Measurements from ENCODE around the gene SLC29A1. TPM values are rescaled to one million over a fixed set of nuclear protein-coding genes. Genes with fewer than 3 reads are reported as not detected.
"Not testable (repeated sequence)": the region's sequence is repeated elsewhere in the genome, so short reads cannot be mapped to it uniquely, and the experiment has no call there.

Gene SLC29A1
- total RNA-seq, 5 donors from 2014 or later (not counting 1 experiment from before 2014, with no cell fraction given) = 1.3 to 8.0 (median 3.4) TPM

DNA sequence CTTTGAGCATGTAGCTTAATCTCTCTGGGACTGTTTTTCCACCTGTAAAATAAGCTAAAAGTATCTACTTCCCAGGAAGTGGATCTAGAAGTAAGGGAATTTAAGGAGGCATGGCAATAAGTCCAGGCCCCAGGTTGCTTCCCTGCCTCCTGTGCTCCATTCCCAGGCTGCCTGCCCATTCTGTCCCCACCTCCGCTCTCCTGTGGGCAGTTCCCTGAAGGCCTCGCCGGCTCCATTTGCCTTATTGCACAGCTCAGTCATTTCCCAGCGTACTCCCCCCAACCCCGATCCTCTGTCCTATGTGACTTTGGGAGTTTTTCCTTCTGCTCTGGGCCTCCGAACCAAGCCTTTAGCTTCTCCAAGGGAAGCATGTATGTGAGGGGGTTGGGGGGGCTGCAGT lies 4.6 kb downstream of the SLC29A1 start:
- no peaks in the 10 kb centered on the region for H3K36me3 ChIP-seq (ENCODE audit: control insufficient read depth in 2 of 2, extremely low read depth in 1 of 2, insufficient read depth in 1 of 2, low read length in 1 of 2)
- WGBS (ENCODE audit: insufficient coverage) = 100% methylated on average over 1 of the region's 6 CpGs
- H3K9me3 ChIP-seq = no peaks in the 10 kb centered on the region
- Mint-ChIP-seq H3K27me3 (no peaks in the 10 kb centered on the region), H3K9me3 (no peaks in the 10 kb centered on the region), H3K36me3 (no peaks in the 10 kb centered on the region), H3K27ac (no peak overlapping the region), H3K4me3 (no peak overlapping the region), H3K4me1 (peaks cover 8 to 11% (median 10%) of the 10 kb centered on the region in 3 donors)
- H3K4me3 ChIP-seq (ENCODE audit: control insufficient read depth in 1 of 2, extremely low read depth in 1 of 2, low read length in 1 of 2) = no peak overlapping the region
- H3K27me3 ChIP-seq (replicated peaks in 1 of 2; ENCODE audit: control insufficient read depth in 2 of 2, extremely low read depth in 1 of 2, insufficient read depth in 2 of 2, low read length in 1 of 2) = peaks cover 0 to 6% of the 10 kb centered on the region in 2 experiments
- POLR2A ChIA-PET = no interaction called here
- CTCF ChIA-PET = interaction anchor here in 1 of 2 donors (1.3 kb wide), 1 partner anchor 15 kb away, joined by 4 read pairs; no protein-coding TSS in a partner anchor
- peaks cover 3 to 14% of the 10 kb centered on the region in 2 experiments for H3K4me1 ChIP-seq (ENCODE audit: control insufficient read depth in 1 of 2, extremely low read depth in 1 of 2, insufficient read depth in 2 of 2, low read length in 2 of 2)
- ATAC-seq (replicated peaks in 1 of 4) = no peak
- DNase-seq = no peak
- H3K27ac ChIP-seq (ENCODE audit: low read length) = no peak overlapping the region

DNA sequence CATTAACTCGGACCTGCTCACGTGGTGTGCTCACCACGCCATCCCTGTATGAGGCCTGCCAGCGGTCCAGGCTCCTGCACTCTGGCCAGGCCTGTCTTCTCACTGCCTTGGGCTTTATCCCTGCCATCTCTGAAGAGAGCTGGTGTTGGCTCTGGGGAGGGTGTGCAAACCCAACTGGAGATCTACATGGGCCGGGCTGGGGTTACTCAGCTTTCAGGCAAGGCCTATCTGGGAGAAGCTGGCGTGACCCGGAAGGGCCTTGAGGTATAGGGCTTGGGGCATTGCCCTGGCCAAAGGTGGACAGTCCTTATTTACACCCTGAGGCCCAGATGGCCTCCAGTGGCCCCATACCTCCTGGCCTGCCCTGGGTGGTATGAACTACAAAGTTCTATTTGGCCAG lies 5.0 kb downstream of the SLC29A1 start:
- WGBS (ENCODE audit: insufficient coverage) = 96% methylated on average over 7 of the region's 7 CpGs
- Histone ChIP-seq H3K27me3 (replicated peaks in 1 of 2; ENCODE audit: control insufficient read depth in 2 of 2, extremely low read depth in 1 of 2, insufficient read depth in 2 of 2, low read length in 1 of 2) (peaks cover 0 to 5% of the 10 kb centered on the region in 2 experiments), H3K9me3 (no peaks in the 10 kb centered on the region), H3K4me3 (ENCODE audit: control insufficient read depth in 1 of 2, extremely low read depth in 1 of 2, low read length in 1 of 2) (no peak overlapping the region), H3K27ac (ENCODE audit: low read length) (no peak overlapping the region), H3K4me1 (ENCODE audit: control insufficient read depth in 1 of 2, extremely low read depth in 1 of 2, insufficient read depth in 2 of 2, low read length in 2 of 2) (peaks cover 3 to 12% of the 10 kb centered on the region in 2 experiments), H3K36me3 (ENCODE audit: control insufficient read depth in 2 of 2, extremely low read depth in 1 of 2, insufficient read depth in 1 of 2, low read length in 1 of 2) (no peaks in the 10 kb centered on the region)
- ATAC-seq (replicated peaks in 1 of 4) (no peak), DNase-seq (no peak)
- no peaks in the 10 kb centered on the region for H3K9me3 Mint-ChIP-seq
- peaks cover 8 to 10% (median 8%) of the 10 kb centered on the region in 3 donors for H3K4me1 Mint-ChIP-seq
- no peak overlapping the region for H3K27ac Mint-ChIP-seq
- no peak overlapping the region for H3K4me3 Mint-ChIP-seq
- ChIA-PET CTCF (interaction anchor here in 1 of 2 donors (1.3 kb wide), 1 partner anchor 14 kb away, joined by 4 read pairs; no protein-coding TSS in a partner anchor), POLR2A (no interaction called here)
- no peaks in the 10 kb centered on the region for H3K36me3 Mint-ChIP-seq
- H3K27me3 Mint-ChIP-seq = no peaks in the 10 kb centered on the region

DNA sequence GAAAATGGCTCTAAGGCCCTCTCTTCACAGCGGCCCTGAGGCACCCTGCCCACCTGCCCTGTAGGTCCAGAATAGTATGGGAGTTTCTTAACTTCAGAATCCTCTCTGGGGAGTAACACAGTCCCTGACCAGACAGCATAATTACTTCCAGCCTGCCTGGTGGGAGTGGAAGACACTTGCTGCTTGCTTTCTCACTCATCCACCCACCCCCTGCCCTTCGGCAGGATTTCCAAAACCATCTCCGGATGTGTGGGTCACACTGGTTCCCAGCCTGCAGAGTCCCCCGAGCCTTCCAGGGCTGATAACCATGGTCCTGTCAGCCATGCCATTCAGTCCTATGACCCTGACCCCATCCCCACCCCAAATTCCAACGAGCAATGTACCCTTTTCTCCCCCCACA lies 5.4 kb downstream of the SLC29A1 start:
- no peak overlapping the region for H3K27ac ChIP-seq (ENCODE audit: low read length)
- no peak overlapping the region for H3K4me3 ChIP-seq (ENCODE audit: control insufficient read depth in 1 of 2, extremely low read depth in 1 of 2, low read length in 1 of 2)
- Mint-ChIP-seq H3K9me3 (no peaks in the 10 kb centered on the region), H3K27ac (no peak overlapping the region), H3K4me1 (peaks cover 7 to 10% (median 8%) of the 10 kb centered on the region in 3 donors), H3K36me3 (no peaks in the 10 kb centered on the region), H3K27me3 (no peaks in the 10 kb centered on the region), H3K4me3 (no peak overlapping the region)
- no peaks in the 10 kb centered on the region for H3K9me3 ChIP-seq
- ChIA-PET POLR2A (no interaction called here), CTCF (no interaction called here)
- H3K36me3 ChIP-seq (ENCODE audit: control insufficient read depth in 2 of 2, extremely low read depth in 1 of 2, insufficient read depth in 1 of 2, low read length in 1 of 2) = no peaks in the 10 kb centered on the region
- H3K27me3 ChIP-seq (replicated peaks in 1 of 2; ENCODE audit: control insufficient read depth in 2 of 2, extremely low read depth in 1 of 2, insufficient read depth in 2 of 2, low read length in 1 of 2) = peaks cover 0 to 5% of the 10 kb centered on the region in 2 experiments
- WGBS (ENCODE audit: insufficient coverage) = 83% methylated on average over 3 of the region's 5 CpGs
- ATAC-seq (replicated peaks in 1 of 4) (no peak), DNase-seq (no peak)
- peaks cover 3 to 9% of the 10 kb centered on the region in 2 experiments for H3K4me1 ChIP-seq (ENCODE audit: control insufficient read depth in 1 of 2, extremely low read depth in 1 of 2, insufficient read depth in 2 of 2, low read length in 2 of 2)

DNA sequence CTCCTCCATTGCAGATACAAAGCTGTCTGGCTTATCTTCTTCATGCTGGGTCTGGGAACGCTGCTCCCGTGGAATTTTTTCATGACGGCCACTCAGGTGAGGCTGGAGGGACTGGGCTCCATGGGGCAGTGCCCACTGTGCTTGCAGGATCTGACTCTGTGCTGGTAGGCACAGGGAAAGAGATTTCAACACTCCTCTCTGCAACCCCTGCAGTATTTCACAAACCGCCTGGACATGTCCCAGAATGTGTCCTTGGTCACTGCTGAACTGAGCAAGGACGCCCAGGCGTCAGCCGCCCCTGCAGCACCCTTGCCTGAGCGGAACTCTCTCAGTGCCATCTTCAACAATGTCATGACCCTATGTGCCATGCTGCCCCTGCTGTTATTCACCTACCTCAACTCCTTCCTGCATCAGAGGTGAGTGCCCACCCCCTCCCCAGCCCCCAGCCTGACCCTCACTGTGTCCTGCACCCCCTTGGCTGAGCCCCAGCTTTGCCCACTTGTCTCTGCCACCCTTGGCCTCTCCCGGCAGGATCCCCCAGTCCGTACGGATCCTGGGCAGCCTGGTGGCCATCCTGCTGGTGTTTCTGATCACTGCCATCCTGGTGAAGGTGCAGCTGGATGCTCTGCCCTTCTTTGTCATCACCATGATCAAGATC lies 6.1 kb downstream of the SLC29A1 start:
- no peaks in the 10 kb centered on the region for H3K36me3 ChIP-seq (ENCODE audit: control insufficient read depth in 2 of 2, extremely low read depth in 1 of 2, insufficient read depth in 1 of 2, low read length in 1 of 2)

DNA sequence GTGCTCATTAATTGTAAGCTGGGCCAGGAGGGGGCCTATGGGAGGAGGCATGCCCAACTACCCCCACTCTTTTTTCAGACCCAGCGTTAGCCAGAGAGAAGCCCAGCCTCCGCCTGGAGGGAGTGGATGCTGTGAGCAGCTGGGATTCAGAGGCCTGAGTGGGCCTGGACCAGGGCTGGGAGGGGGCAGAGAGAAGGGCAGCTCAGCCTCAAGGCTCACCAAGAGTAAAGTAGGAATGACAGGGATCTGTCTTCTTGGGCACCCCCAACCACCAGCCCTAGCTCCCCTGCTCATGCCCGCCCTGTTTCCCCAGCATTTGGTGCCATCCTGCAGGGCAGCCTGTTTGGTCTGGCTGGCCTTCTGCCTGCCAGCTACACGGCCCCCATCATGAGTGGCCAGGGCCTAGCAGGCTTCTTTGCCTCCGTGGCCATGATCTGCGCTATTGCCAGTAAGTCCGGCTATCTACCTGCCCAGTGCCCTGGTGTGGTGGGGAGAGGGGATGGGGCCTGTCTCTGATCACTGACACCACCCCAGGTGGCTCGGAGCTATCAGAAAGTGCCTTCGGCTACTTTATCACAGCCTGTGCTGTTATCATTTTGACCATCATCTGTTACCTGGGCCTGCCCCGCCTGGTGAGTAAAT lies 6.8 kb downstream of the SLC29A1 start:
- Mint-ChIP-seq H3K27me3 (no peaks in the 10 kb centered on the region), H3K4me1 (no peaks in the 10 kb centered on the region), H3K36me3 (no peaks in the 10 kb centered on the region), H3K27ac (no peak overlapping the region), H3K9me3 (no peaks in the 10 kb centered on the region), H3K4me3 (no peak overlapping the region)
- CTCF ChIA-PET = no interaction called here
- H3K4me1 ChIP-seq (ENCODE audit: control insufficient read depth in 1 of 2, extremely low read depth in 1 of 2, insufficient read depth in 2 of 2, low read length in 2 of 2) = no peaks in the 10 kb centered on the region
- no peaks in the 10 kb centered on the region for H3K9me3 ChIP-seq
- H3K27me3 ChIP-seq (replicated peaks in 1 of 2; ENCODE audit: control insufficient read depth in 2 of 2, extremely low read depth in 1 of 2, insufficient read depth in 2 of 2, low read length in 1 of 2) = peaks cover 0 to 5% of the 10 kb centered on the region in 2 experiments
- no peak for DNase-seq
- H3K36me3 ChIP-seq (ENCODE audit: control insufficient read depth in 2 of 2, extremely low read depth in 1 of 2, insufficient read depth in 1 of 2, low read length in 1 of 2) = no peaks in the 10 kb centered on the region
- 100% methylated on average over 2 of the region's 10 CpGs for WGBS (ENCODE audit: insufficient coverage)
- POLR2A ChIA-PET = no interaction called here
- no peak overlapping the region for H3K4me3 ChIP-seq (ENCODE audit: control insufficient read depth in 1 of 2, extremely low read depth in 1 of 2, low read length in 1 of 2)
- ATAC-seq (replicated peaks in 1 of 4) = no peak
- no peak overlapping the region for H3K27ac ChIP-seq (ENCODE audit: low read length)

More for the DNA sequence above, 6.1 kb downstream of the SLC29A1 start:
- no peak for ATAC-seq (replicated peaks in 1 of 4)
- Histone ChIP-seq H3K4me3 (ENCODE audit: control insufficient read depth in 1 of 2, extremely low read depth in 1 of 2, low read length in 1 of 2) (no peak overlapping the region), H3K9me3 (no peaks in the 10 kb centered on the region), H3K4me1 (ENCODE audit: control insufficient read depth in 1 of 2, extremely low read depth in 1 of 2, insufficient read depth in 2 of 2, low read length in 2 of 2) (peaks cover 0 to 3% of the 10 kb centered on the region in 2 experiments), H3K27me3 (replicated peaks in 1 of 2; ENCODE audit: control insufficient read depth in 2 of 2, extremely low read depth in 1 of 2, insufficient read depth in 2 of 2, low read length in 1 of 2) (peaks cover 0 to 5% of the 10 kb centered on the region in 2 experiments), H3K27ac (ENCODE audit: low read length) (no peak overlapping the region)
- Mint-ChIP-seq H3K36me3 (no peaks in the 10 kb centered on the region), H3K4me1 (peaks cover under 1 to 3% (median 2%) of the 10 kb centered on the region in 3 donors), H3K27me3 (no peaks in the 10 kb centered on the region), H3K27ac (no peak overlapping the region), H3K9me3 (no peaks in the 10 kb centered on the region), H3K4me3 (no peak overlapping the region)
- CTCF ChIA-PET = no interaction called here
- no peak for DNase-seq
- POLR2A ChIA-PET = no interaction called here
- 95% methylated on average over 11 of the region's 11 CpGs for WGBS (ENCODE audit: insufficient coverage)

DNA sequence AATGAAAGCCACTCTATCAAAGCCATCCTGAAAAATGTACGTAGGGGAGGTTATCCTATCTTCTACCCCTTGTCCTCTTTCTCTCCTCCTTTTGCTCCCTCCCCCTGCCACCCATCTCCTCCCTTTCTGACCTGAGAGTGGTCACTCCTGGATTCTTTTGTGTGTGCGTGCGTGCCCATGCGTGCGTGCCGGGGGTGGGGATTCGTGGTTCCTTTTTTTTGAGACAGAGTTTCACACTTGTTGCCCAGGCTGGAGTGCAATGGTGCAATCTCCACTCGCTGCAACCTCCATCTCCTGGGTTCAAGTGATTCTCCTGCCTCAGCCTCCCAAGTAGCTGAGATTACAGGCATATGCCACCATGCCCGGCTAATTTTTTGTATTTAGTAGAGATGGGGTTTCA lies 8.0 kb downstream of the SLC29A1 start:
- H3K27me3 ChIP-seq (replicated peaks in 1 of 2; ENCODE audit: control insufficient read depth in 2 of 2, extremely low read depth in 1 of 2, insufficient read depth in 2 of 2, low read length in 1 of 2); H3K4me3 Mint-ChIP-seq; H3K36me3 Mint-ChIP-seq; H3K27me3 Mint-ChIP-seq; H3K9me3 Mint-ChIP-seq; H3K36me3 ChIP-seq (ENCODE audit: control insufficient read depth in 2 of 2, extremely low read depth in 1 of 2, insufficient read depth in 1 of 2, low read length in 1 of 2); DNase-seq; H3K4me3 ChIP-seq (ENCODE audit: control insufficient read depth in 1 of 2, extremely low read depth in 1 of 2, low read length in 1 of 2); CTCF ChIA-PET; H3K4me1 Mint-ChIP-seq; H3K27ac Mint-ChIP-seq; H3K9me3 ChIP-seq; H3K4me1 ChIP-seq (ENCODE audit: control insufficient read depth in 1 of 2, extremely low read depth in 1 of 2, insufficient read depth in 2 of 2, low read length in 2 of 2); ATAC-seq (replicated peaks in 1 of 4); H3K27ac ChIP-seq (ENCODE audit: low read length); POLR2A ChIA-PET: not testable (repeated sequence)
- WGBS (ENCODE audit: insufficient coverage) = 91% methylated on average over 4 of the region's 9 CpGs
